Measurements from ENCODE around the gene GON4L.
"Not testable (repeated sequence)": the region's sequence is repeated elsewhere in the genome, so short reads cannot be mapped to it uniquely, and the experiment has no call there.

GON4L gene

GRCh38 chr1:155759966-155760630 is 96.9 kb downstream of the GON4L start:
- DNase-seq (ENCODE audit: low spot score) = no peak
- in situ Hi-C loops (cut with MboI; ENCODE audit: low sequenced_read_pairs, unreplicated experiment) = no loop called here
- no peak for TF ChIP-seq CTCF (IDR thresholded peaks at IDR 0.05; ENCODE audit: borderline replicate concordance, control extremely low read depth, extremely low read depth, insufficient read depth, missing control alignments)

- in situ Hi-C loops (cut with MboI; ENCODE audit: low sequenced_read_pairs, unreplicated experiment); DNase-seq (ENCODE audit: low spot score): not testable (repeated sequence)
Measured at GRCh38 chr1:155759017-155759416, 98.0 kb downstream of the GON4L start.

- in situ Hi-C loops (cut with MboI; ENCODE audit: low sequenced_read_pairs, unreplicated experiment); DNase-seq (ENCODE audit: low spot score): not testable (repeated sequence)
Measured at GRCh38 chr1:155748141-155748540, 108.9 kb downstream of the GON4L start.

- DNase-seq (ENCODE audit: low spot score); in situ Hi-C loops (cut with MboI; ENCODE audit: low sequenced_read_pairs, unreplicated experiment): not testable (repeated sequence)
Measured at GRCh38 chr1:155747586-155747985, 109.4 kb downstream of the GON4L start.

- peak; percentile 87 for DNase-seq (ENCODE audit: low spot score)
- in situ Hi-C loops (cut with MboI; ENCODE audit: low sequenced_read_pairs, unreplicated experiment) = not testable (repeated sequence)
Measured at GRCh38 chr1:155745284-155746228, 111.5 kb downstream of the GON4L start.

- in situ Hi-C loops (cut with MboI; ENCODE audit: low sequenced_read_pairs, unreplicated experiment) = no loop called here
- DNase-seq (ENCODE audit: low spot score) = no peak
- no peak for TF ChIP-seq CTCF (IDR thresholded peaks at IDR 0.05; ENCODE audit: borderline replicate concordance, control extremely low read depth, extremely low read depth, insufficient read depth, missing control alignments)
Measured at GRCh38 chr1:155744711-155745283, 112.2 kb downstream of the GON4L start.

GRCh38 chr1:155741908-155742307 is 115.1 kb downstream of the GON4L start:
- DNase-seq (ENCODE audit: low spot score) = no peak
- in situ Hi-C loops (cut with MboI; ENCODE audit: low sequenced_read_pairs, unreplicated experiment) = no loop called here
- TF ChIP-seq CTCF (IDR thresholded peaks at IDR 0.05; ENCODE audit: borderline replicate concordance, control extremely low read depth, extremely low read depth, insufficient read depth, missing control alignments) = no peak

GRCh38 chr1:155740995-155741394 is 116.0 kb downstream of the GON4L start:
- in situ Hi-C loops (cut with MboI; ENCODE audit: low sequenced_read_pairs, unreplicated experiment) = no loop called here
- TF ChIP-seq CTCF (IDR thresholded peaks at IDR 0.05; ENCODE audit: borderline replicate concordance, control extremely low read depth, extremely low read depth, insufficient read depth, missing control alignments) = no peak
- DNase-seq (ENCODE audit: low spot score) = no peak

Measured in GM13976 (cell line).